WTC11 (cell line): ENCODE data around the gene FN3K. TPM values are rescaled to one million over a fixed set of nuclear protein-coding genes. Genes with fewer than 3 reads are reported as not detected.

Source experiments
- CREB1 ChIP-seq: sonication (generic); formaldehyde crosslinking; IDR thresholded peaks from 2 replicates; pipeline ENCODE4 v1.8.0; 2023; ENCODE audit warnings: mild to moderate bottlenecking, missing genetic modification reagents
- ETV6 ChIP-seq: sonication (generic); formaldehyde crosslinking; IDR thresholded peaks from 2 replicates; pipeline ENCODE4 v1.8.1; 2022; ENCODE audit warnings: mild to moderate bottlenecking, missing genetic modification reagents
- GTF2I ChIP-seq: fragments of 250-450 bp; sonication (Bioruptor Pico); conservative IDR thresholded peaks from 2 replicates; pipeline ENCODE4 v1.4.0; 2021; ENCODE audit warnings: mild to moderate bottlenecking
- JUN ChIP-seq: sonication (generic); formaldehyde crosslinking; IDR thresholded peaks from 2 replicates; pipeline ENCODE4 v1.8.0; 2023; ENCODE audit warnings: mild to moderate bottlenecking, missing genetic modification reagents
- KAT7 ChIP-seq: sonication (generic); formaldehyde crosslinking; IDR thresholded peaks from 2 replicates; pipeline ENCODE4 v1.8.1; 2023; ENCODE audit warnings: missing genetic modification reagents, mild to moderate bottlenecking, borderline replicate concordance
- NFE2L1 ChIP-seq: sonication (generic); formaldehyde crosslinking; IDR thresholded peaks from 2 replicates; pipeline ENCODE4 v1.8.1; 2023; ENCODE audit warnings: missing genetic modification reagents
- NR1H2 ChIP-seq: sonication (generic); formaldehyde crosslinking; IDR thresholded peaks from 2 replicates; pipeline ENCODE4 v1.9.0; 2021; ENCODE audit warnings: mild to moderate bottlenecking, moderate library complexity, missing genetic modification reagents
- SOX15 ChIP-seq: fragments of 250-450 bp; sonication (Bioruptor Pico); IDR thresholded peaks from 2 replicates; pipeline ENCODE4 v1.9.0; 2021; ENCODE audit warnings: mild to moderate bottlenecking
- TEAD1 ChIP-seq: sonication (generic); formaldehyde crosslinking; IDR thresholded peaks from 2 replicates; pipeline ENCODE4 v1.8.0; 2022; ENCODE audit warnings: mild to moderate bottlenecking, missing genetic modification reagents
- TP53 ChIP-seq: sonication (generic); formaldehyde crosslinking; IDR thresholded peaks from 2 replicates; pipeline ENCODE4 v1.8.1; 2023; ENCODE audit warnings: mild to moderate bottlenecking, missing genetic modification reagents
- ZNF138 ChIP-seq: sonication (generic); formaldehyde crosslinking; conservative IDR thresholded peaks from 2 replicates; pipeline ENCODE4 v1.8.1; 2022; ENCODE audit warnings: mild to moderate bottlenecking, moderate library complexity, missing genetic modification reagents
- ZNF219 ChIP-seq: sonication (generic); formaldehyde crosslinking; IDR thresholded peaks from 2 replicates; pipeline ENCODE4 v1.8.0; 2023; ENCODE audit warnings: missing genetic modification reagents, mild to moderate bottlenecking, borderline replicate concordance
- ZNF396 ChIP-seq: fragments of 250-450 bp; sonication (Bioruptor Pico); IDR thresholded peaks from 2 replicates; pipeline ENCODE4 v1.8.0; 2021; ENCODE audit warnings: mild to moderate bottlenecking, moderate library complexity, borderline replicate concordance
- total RNA-seq: library from RNA; stranded (reverse); gene quantifications from 3 replicates; pipeline ENCODE4 v1.2.3, GENCODE V29; 2021
- TF ChIP-seq, protein P1 (sequence below): sonication (generic); formaldehyde crosslinking; IDR thresholded peaks from 2 replicates; pipeline ENCODE4 v1.8.1; 2022; ENCODE audit warnings: missing genetic modification reagents, borderline replicate concordance
- TF ChIP-seq, protein P2 (sequence below): sonication (generic); formaldehyde crosslinking; IDR thresholded peaks from 2 replicates; pipeline ENCODE4 v1.8.0; 2022; ENCODE audit warnings: mild to moderate bottlenecking, missing genetic modification reagents
- TF ChIP-seq, protein P3 (sequence below): sonication (generic); formaldehyde crosslinking; IDR thresholded peaks from 2 replicates; pipeline ENCODE4 v1.8.0; 2022; ENCODE audit warnings: mild to moderate bottlenecking, missing genetic modification reagents
- TF ChIP-seq, protein P4 (sequence below): fragments of 250-450 bp; sonication (Bioruptor Pico); IDR thresholded peaks from 2 replicates; pipeline ENCODE4 v1.9.0; 2021; ENCODE audit warnings: mild to moderate bottlenecking, borderline replicate concordance
- TF ChIP-seq, protein P5 (sequence below): fragments of 200-600 bp; IDR thresholded peaks from 2 replicates; pipeline ENCODE4 v1.8.0; 2022; ENCODE audit warnings: antibody characterized with exemption
- TF ChIP-seq, protein P6 (sequence below): sonication (generic); formaldehyde crosslinking; conservative IDR thresholded peaks from 2 replicates; pipeline ENCODE4 v1.8.1; 2023; ENCODE audit warnings: mild to moderate bottlenecking, low read depth, missing genetic modification reagents, moderate library complexity
- TF ChIP-seq, protein P7 (sequence below): sonication (generic); formaldehyde crosslinking; IDR thresholded peaks from 2 replicates; pipeline ENCODE4 v1.8.0; 2023; ENCODE audit warnings: mild to moderate bottlenecking, missing genetic modification reagents

The FN3K gene
- total RNA-seq, 1 experiment from 2014 or later: 19.3 TPM

DNA sequence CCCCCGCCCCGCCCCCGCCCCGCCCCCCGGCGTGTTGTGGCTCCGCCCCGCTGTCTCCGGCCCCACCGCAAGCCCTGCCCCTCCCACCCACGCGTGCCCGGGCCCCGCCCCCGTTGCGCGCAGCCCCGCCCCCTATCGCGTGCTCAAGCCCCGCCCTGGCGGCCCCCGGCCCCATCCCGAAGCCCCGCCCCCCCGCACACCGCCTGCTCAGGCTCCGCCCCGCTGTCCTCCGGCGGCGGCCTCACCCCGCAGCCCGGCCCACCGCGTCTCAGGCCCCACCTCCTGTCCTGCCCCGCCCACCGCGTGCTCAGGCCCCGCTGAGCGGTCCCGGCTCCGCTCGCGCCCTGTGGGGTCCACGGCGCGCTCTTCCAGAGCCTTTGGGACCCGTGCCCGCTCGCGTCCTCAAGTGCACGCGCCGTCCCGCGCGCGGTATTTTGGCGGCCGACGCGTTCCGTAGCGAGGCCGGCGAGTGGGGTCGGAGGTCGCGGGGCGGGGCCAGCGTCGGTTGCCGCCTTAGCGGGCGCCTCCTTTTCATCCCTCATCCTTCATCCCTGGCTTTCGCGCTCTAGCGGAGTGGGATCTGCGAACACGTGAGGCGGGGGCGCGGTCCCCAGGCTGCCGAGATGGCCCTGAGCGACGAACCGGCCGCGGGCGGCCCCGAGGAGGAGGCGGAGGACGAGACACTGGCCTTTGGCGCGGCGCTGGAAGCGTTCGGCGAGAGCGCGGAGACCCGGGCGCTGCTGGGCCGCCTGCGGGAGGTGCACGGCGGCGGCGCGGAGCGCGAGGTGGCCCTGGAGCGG lies 16.4 kb downstream of the FN3K start, which contains the start of gene TBCD (continued):
- no peak; the same call in 1 of the 2 replicates for TF ChIP-seq KAT7 (CRISPR knock-in tag)
- TF ChIP-seq, protein P1, sequence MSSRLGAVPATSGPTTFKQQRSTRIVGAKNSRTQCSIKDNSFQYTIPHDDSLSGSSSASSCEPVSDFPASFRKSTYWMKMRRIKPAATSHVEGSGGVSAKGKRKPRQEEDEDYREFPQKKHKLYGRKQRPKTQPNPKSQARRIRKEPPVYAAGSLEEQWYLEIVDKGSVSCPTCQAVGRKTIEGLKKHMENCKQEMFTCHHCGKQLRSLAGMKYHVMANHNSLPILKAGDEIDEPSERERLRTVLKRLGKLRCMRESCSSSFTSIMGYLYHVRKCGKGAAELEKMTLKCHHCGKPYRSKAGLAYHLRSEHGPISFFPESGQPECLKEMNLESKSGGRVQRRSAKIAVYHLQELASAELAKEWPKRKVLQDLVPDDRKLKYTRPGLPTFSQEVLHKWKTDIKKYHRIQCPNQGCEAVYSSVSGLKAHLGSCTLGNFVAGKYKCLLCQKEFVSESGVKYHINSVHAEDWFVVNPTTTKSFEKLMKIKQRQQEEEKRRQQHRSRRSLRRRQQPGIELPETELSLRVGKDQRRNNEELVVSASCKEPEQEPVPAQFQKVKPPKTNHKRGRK (CRISPR knock-in tag): no peak
- TF ChIP-seq ETV6 (CRISPR knock-in tag): 0 out of 2 replicates have a peak, but pooled peaks have one; percentile 51
- peak; percentile 70; the same call in 1 of the 2 replicates for TF ChIP-seq ZNF138 (CRISPR knock-in tag)
- TF ChIP-seq, protein P2, sequence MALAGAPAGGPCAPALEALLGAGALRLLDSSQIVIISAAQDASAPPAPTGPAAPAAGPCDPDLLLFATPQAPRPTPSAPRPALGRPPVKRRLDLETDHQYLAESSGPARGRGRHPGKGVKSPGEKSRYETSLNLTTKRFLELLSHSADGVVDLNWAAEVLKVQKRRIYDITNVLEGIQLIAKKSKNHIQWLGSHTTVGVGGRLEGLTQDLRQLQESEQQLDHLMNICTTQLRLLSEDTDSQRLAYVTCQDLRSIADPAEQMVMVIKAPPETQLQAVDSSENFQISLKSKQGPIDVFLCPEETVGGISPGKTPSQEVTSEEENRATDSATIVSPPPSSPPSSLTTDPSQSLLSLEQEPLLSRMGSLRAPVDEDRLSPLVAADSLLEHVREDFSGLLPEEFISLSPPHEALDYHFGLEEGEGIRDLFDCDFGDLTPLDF: no peak
- TF ChIP-seq NFE2L1 (CRISPR knock-in tag): no peak
- TF ChIP-seq ZNF219 (CRISPR knock-in tag): no peak
- 0 out of 2 replicates have a peak, but pooled peaks have one; percentile 32 for TF ChIP-seq JUN (CRISPR knock-in tag)
- TF ChIP-seq, protein P3, sequence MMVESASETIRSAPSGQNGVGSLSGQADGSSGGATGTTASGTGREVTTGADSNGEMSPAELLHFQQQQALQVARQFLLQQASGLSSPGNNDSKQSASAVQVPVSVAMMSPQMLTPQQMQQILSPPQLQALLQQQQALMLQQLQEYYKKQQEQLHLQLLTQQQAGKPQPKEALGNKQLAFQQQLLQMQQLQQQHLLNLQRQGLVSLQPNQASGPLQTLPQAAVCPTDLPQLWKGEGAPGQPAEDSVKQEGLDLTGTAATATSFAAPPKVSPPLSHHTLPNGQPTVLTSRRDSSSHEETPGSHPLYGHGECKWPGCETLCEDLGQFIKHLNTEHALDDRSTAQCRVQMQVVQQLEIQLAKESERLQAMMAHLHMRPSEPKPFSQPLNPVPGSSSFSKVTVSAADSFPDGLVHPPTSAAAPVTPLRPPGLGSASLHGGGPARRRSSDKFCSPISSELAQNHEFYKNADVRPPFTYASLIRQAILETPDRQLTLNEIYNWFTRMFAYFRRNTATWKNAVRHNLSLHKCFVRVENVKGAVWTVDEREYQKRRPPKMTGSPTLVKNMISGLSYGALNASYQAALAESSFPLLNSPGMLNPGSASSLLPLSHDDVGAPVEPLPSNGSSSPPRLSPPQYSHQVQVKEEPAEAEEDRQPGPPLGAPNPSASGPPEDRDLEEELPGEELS: peak; percentile 82
- peak; percentile 82; the same call in 1 of the 2 replicates for TF ChIP-seq TEAD1
- TF ChIP-seq SOX15 (CRISPR knock-in tag): no peak
- no peak for TF ChIP-seq NR1H2
- TF ChIP-seq, protein P4, sequence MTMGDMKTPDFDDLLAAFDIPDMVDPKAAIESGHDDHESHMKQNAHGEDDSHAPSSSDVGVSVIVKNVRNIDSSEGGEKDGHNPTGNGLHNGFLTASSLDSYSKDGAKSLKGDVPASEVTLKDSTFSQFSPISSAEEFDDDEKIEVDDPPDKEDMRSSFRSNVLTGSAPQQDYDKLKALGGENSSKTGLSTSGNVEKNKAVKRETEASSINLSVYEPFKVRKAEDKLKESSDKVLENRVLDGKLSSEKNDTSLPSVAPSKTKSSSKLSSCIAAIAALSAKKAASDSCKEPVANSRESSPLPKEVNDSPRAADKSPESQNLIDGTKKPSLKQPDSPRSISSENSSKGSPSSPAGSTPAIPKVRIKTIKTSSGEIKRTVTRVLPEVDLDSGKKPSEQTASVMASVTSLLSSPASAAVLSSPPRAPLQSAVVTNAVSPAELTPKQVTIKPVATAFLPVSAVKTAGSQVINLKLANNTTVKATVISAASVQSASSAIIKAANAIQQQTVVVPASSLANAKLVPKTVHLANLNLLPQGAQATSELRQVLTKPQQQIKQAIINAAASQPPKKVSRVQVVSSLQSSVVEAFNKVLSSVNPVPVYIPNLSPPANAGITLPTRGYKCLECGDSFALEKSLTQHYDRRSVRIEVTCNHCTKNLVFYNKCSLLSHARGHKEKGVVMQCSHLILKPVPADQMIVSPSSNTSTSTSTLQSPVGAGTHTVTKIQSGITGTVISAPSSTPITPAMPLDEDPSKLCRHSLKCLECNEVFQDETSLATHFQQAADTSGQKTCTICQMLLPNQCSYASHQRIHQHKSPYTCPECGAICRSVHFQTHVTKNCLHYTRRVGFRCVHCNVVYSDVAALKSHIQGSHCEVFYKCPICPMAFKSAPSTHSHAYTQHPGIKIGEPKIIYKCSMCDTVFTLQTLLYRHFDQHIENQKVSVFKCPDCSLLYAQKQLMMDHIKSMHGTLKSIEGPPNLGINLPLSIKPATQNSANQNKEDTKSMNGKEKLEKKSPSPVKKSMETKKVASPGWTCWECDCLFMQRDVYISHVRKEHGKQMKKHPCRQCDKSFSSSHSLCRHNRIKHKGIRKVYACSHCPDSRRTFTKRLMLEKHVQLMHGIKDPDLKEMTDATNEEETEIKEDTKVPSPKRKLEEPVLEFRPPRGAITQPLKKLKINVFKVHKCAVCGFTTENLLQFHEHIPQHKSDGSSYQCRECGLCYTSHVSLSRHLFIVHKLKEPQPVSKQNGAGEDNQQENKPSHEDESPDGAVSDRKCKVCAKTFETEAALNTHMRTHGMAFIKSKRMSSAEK (CRISPR knock-in tag): no peak
- TF ChIP-seq, protein P5, sequence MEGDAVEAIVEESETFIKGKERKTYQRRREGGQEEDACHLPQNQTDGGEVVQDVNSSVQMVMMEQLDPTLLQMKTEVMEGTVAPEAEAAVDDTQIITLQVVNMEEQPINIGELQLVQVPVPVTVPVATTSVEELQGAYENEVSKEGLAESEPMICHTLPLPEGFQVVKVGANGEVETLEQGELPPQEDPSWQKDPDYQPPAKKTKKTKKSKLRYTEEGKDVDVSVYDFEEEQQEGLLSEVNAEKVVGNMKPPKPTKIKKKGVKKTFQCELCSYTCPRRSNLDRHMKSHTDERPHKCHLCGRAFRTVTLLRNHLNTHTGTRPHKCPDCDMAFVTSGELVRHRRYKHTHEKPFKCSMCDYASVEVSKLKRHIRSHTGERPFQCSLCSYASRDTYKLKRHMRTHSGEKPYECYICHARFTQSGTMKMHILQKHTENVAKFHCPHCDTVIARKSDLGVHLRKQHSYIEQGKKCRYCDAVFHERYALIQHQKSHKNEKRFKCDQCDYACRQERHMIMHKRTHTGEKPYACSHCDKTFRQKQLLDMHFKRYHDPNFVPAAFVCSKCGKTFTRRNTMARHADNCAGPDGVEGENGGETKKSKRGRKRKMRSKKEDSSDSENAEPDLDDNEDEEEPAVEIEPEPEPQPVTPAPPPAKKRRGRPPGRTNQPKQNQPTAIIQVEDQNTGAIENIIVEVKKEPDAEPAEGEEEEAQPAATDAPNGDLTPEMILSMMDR: no peak
- TF ChIP-seq, protein P6, sequence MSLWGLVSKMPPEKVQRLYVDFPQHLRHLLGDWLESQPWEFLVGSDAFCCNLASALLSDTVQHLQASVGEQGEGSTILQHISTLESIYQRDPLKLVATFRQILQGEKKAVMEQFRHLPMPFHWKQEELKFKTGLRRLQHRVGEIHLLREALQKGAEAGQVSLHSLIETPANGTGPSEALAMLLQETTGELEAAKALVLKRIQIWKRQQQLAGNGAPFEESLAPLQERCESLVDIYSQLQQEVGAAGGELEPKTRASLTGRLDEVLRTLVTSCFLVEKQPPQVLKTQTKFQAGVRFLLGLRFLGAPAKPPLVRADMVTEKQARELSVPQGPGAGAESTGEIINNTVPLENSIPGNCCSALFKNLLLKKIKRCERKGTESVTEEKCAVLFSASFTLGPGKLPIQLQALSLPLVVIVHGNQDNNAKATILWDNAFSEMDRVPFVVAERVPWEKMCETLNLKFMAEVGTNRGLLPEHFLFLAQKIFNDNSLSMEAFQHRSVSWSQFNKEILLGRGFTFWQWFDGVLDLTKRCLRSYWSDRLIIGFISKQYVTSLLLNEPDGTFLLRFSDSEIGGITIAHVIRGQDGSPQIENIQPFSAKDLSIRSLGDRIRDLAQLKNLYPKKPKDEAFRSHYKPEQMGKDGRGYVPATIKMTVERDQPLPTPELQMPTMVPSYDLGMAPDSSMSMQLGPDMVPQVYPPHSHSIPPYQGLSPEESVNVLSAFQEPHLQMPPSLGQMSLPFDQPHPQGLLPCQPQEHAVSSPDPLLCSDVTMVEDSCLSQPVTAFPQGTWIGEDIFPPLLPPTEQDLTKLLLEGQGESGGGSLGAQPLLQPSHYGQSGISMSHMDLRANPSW (CRISPR knock-in tag): no peak; the same call in 1 of the 2 replicates
- TF ChIP-seq TP53: peak; percentile 17; the same call in 1 of the 2 replicates
- no peak for TF ChIP-seq ZNF396 (CRISPR knock-in tag)
- no peak for TF ChIP-seq CREB1 (CRISPR knock-in tag)
- no peak for TF ChIP-seq GTF2I
- TF ChIP-seq, protein P7, sequence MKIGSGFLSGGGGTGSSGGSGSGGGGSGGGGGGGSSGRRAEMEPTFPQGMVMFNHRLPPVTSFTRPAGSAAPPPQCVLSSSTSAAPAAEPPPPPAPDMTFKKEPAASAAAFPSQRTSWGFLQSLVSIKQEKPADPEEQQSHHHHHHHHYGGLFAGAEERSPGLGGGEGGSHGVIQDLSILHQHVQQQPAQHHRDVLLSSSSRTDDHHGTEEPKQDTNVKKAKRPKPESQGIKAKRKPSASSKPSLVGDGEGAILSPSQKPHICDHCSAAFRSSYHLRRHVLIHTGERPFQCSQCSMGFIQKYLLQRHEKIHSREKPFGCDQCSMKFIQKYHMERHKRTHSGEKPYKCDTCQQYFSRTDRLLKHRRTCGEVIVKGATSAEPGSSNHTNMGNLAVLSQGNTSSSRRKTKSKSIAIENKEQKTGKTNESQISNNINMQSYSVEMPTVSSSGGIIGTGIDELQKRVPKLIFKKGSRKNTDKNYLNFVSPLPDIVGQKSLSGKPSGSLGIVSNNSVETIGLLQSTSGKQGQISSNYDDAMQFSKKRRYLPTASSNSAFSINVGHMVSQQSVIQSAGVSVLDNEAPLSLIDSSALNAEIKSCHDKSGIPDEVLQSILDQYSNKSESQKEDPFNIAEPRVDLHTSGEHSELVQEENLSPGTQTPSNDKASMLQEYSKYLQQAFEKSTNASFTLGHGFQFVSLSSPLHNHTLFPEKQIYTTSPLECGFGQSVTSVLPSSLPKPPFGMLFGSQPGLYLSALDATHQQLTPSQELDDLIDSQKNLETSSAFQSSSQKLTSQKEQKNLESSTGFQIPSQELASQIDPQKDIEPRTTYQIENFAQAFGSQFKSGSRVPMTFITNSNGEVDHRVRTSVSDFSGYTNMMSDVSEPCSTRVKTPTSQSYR (CRISPR knock-in tag): no peak
